HL-60 (cell line): ENCODE measurements around the gene PDK1.

Experiments used
- CTCF ChIP-seq: IDR thresholded peaks from one replicate; pipeline ENCODE4 v1.5.1; 2011; ENCODE audit warnings: low read length, control low read depth, inconsistent platforms; ENCODE audit not compliant: insufficient read depth
- GABPA ChIP-seq: IDR thresholded peaks from 2 replicates; pipeline ENCODE4 v1.6.1; 2012; ENCODE audit warnings: low read depth
- POLR2AphosphoS5 ChIP-seq: IDR thresholded peaks from 2 replicates; pipeline ENCODE4 v1.6.1; 2012; ENCODE audit warnings: low read depth
- SPI1 ChIP-seq: IDR thresholded peaks from 2 replicates; pipeline ENCODE4 v1.6.1; 2012; ENCODE audit warnings: low read depth, mild to moderate bottlenecking, borderline replicate concordance
- TF ChIP-seq, protein P1 (sequence below): IDR thresholded peaks from 2 replicates; pipeline ENCODE4 v1.6.1; 2012; ENCODE audit warnings: low read depth; ENCODE audit not compliant: insufficient replicate concordance

GRCh38 chr2:172655838-172656573 is 100.1 kb downstream of the PDK1 start:
- TF ChIP-seq CTCF (no peak), GABPA (no peak), POLR2AphosphoS5 (no peak), SPI1 (no peak)
- TF ChIP-seq, protein P1, sequence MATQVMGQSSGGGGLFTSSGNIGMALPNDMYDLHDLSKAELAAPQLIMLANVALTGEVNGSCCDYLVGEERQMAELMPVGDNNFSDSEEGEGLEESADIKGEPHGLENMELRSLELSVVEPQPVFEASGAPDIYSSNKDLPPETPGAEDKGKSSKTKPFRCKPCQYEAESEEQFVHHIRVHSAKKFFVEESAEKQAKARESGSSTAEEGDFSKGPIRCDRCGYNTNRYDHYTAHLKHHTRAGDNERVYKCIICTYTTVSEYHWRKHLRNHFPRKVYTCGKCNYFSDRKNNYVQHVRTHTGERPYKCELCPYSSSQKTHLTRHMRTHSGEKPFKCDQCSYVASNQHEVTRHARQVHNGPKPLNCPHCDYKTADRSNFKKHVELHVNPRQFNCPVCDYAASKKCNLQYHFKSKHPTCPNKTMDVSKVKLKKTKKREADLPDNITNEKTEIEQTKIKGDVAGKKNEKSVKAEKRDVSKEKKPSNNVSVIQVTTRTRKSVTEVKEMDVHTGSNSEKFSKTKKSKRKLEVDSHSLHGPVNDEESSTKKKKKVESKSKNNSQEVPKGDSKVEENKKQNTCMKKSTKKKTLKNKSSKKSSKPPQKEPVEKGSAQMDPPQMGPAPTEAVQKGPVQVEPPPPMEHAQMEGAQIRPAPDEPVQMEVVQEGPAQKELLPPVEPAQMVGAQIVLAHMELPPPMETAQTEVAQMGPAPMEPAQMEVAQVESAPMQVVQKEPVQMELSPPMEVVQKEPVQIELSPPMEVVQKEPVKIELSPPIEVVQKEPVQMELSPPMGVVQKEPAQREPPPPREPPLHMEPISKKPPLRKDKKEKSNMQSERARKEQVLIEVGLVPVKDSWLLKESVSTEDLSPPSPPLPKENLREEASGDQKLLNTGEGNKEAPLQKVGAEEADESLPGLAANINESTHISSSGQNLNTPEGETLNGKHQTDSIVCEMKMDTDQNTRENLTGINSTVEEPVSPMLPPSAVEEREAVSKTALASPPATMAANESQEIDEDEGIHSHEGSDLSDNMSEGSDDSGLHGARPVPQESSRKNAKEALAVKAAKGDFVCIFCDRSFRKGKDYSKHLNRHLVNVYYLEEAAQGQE, result no peak
